Measurements from ENCODE around the gene NMRAL1.

The NMRAL1 gene

DNA sequence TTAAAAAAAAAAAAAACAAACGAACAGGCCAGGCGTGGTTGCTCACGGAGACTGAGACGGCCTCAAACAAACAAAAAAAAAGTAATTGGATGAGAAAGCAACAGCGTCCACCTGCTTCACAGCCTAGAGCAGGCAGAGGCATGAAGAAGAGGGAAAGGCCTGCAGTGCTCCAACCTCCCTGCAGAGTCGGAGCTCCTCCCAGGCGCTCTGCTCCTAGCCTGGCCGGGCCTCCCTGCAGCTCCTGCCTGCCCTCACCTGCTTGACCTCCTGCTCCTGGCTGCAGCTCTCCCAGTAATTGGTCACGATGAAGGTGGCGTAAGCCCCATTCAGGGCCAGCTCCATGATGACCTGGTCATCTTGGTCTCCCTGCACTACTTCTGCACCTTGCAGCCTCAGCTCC lies 5.5 kb downstream of the NMRAL1 start:
- Histone ChIP-seq H3K36me3 (replicated peaks) (peaks cover 55% of the 10 kb centered on the region), H3K4me3 (no peak overlapping the region)
- in situ Hi-C loops (cut with MboI; ENCODE audit: low sequenced_read_pairs): no loop called here

DNA sequence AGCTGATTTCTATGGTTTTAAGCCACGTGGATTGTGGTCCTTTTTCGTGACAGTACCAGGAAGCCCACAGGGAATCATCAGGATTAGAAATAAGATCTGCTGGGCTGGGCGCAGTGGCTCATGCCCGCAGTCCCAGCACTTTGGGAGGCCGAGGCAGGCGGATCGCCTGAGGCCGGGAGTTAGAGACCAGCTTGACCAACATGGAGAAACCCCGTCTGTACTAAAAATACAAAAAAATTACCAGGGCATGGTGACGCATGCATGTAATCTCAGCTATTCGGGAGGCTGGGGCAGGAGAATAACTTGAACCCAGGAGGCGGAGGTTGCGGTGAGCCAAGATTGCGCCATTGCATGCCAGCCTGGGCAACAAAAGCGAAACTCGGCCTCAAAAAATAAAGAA lies 6.5 kb downstream of the NMRAL1 start:
- Histone ChIP-seq H3K4me1 (no peaks in the 10 kb centered on the region), H3K36me3 (replicated peaks) (peaks cover 60% of the 10 kb centered on the region)

More for the DNA sequence above, 5.5 kb downstream of the NMRAL1 start:
- DNase-seq (ENCODE audit: low spot score in 2 of 2): no peak
- Histone ChIP-seq H3K27me3 (ENCODE audit: low read depth) (no peaks in the 10 kb centered on the region), H3K4me1 (peaks cover 3% of the 10 kb centered on the region; the same call in 1 of the 2 replicates), H3K9me3 (no peaks in the 10 kb centered on the region)

GRCh38 chr16:4465977-4466779 lies 8.2 kb downstream of the NMRAL1 start:
- Histone ChIP-seq H3K4me3 (no peak overlapping the region), H3K36me3 (replicated peaks) (peaks cover 59% of the 10 kb centered on the region), H3K27me3 (ENCODE audit: low read depth) (no peaks in the 10 kb centered on the region), H3K4me1 (no peaks in the 10 kb centered on the region), H3K9me3 (no peaks in the 10 kb centered on the region)
- DNase-seq (ENCODE audit: low spot score in 2 of 2): no peak
- in situ Hi-C loops (cut with MboI; ENCODE audit: low sequenced_read_pairs): no loop called here

More for the DNA sequence above, 6.5 kb downstream of the NMRAL1 start:
- H3K27me3 ChIP-seq (ENCODE audit: low read depth): no peaks in the 10 kb centered on the region
- no peak for DNase-seq (ENCODE audit: low spot score in 2 of 2)
- H3K9me3 ChIP-seq: no peaks in the 10 kb centered on the region
- in situ Hi-C loops (cut with MboI; ENCODE audit: low sequenced_read_pairs): no loop called here
- no peak overlapping the region for H3K4me3 ChIP-seq

GRCh38 chr16:4463522-4464163 lies 10.8 kb downstream of the NMRAL1 start:
- H3K4me3 ChIP-seq: no peak overlapping the region
- DNase-seq (ENCODE audit: low spot score in 2 of 2): no peak
- in situ Hi-C loops (cut with MboI; ENCODE audit: low sequenced_read_pairs): no loop called here
- no peaks in the 10 kb centered on the region for H3K4me1 ChIP-seq
- H3K36me3 ChIP-seq (replicated peaks): peaks cover 56% of the 10 kb centered on the region
- H3K27me3 ChIP-seq (ENCODE audit: low read depth): no peaks in the 10 kb centered on the region
- H3K9me3 ChIP-seq: no peaks in the 10 kb centered on the region

DNA sequence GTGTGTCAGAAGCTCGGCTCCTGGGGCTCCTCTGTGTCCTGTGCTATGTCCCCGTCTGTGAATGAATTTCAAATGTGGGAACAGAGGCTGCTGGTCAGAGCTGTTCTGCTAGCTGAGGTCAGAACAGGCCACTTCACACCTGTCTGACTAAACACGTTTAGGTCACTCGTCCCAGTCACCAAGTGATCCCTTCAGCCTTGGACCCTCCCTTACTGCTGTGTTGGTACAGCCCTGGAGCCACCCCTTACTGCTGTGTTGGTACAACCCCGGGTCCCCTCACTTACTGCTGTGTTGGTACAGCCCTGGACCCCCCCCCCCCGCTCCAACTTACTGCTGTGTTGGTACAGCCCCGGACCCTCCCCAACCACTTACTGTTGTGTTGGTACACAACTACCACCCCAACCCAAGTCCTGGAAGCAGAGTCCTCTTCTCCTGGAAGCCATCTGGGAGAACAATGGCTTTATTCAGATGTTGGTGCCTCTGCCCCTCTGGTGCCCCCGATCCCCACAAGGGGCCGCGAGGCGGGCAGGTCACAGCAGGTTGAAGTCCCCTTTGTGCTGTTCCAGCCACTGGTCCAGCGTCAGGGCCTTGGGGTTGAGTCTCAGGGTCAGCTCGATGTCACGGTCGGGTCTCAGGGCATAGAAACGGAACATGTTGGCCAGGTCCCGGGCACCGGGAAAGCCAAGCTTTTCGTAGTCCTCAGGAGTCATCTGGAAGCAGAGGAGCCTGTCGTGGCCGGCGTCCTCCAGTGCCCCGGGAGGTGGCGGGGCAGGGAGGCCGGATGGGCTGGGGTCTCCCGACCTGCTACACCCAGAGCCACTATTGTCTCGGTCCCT lies 13.0 kb downstream of the NMRAL1 start:
- in situ Hi-C loops (cut with MboI; ENCODE audit: low sequenced_read_pairs): no loop called here
- peaks cover 57% of the 10 kb centered on the region for H3K36me3 ChIP-seq (replicated peaks)
- H3K27me3 ChIP-seq (ENCODE audit: low read depth): no peaks in the 10 kb centered on the region
- no peak for DNase-seq (ENCODE audit: low spot score in 2 of 2)
- H3K9me3 ChIP-seq: no peaks in the 10 kb centered on the region
- H3K4me1 ChIP-seq: no peaks in the 10 kb centered on the region
- H3K4me3 ChIP-seq: no peak overlapping the region

DNA sequence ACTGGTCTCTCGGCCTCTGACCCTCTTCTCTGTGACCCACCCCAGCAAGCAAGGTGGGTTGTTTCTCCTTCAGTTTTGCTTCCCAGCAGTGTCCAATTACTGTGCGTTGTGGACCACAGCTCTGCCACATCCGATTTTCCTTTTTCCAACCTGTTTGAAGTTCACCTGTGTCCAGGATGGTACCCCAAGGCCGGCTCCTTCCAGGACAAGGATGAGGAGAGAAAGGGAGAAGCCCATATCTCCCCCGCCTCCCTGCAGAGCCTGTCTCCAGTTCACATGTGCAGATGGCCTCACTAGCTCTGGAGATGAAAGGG lies 13.5 kb downstream of the NMRAL1 start:
- H3K27me3 ChIP-seq (ENCODE audit: low read depth): no peaks in the 10 kb centered on the region
- in situ Hi-C loops (cut with MboI; ENCODE audit: low sequenced_read_pairs): no loop called here
- no peak for DNase-seq (ENCODE audit: low spot score in 2 of 2)
- H3K36me3 ChIP-seq (replicated peaks): peaks cover 57% of the 10 kb centered on the region
- no peaks in the 10 kb centered on the region for H3K4me1 ChIP-seq
- H3K9me3 ChIP-seq: no peaks in the 10 kb centered on the region
- no peak overlapping the region for H3K4me3 ChIP-seq

GRCh38 chr16:4455951-4456350 lies 18.5 kb downstream of the NMRAL1 start:
- H3K27me3 ChIP-seq (ENCODE audit: low read depth): no peaks in the 10 kb centered on the region
- no peak for DNase-seq (ENCODE audit: low spot score in 2 of 2)
- no peaks in the 10 kb centered on the region for H3K9me3 ChIP-seq
- in situ Hi-C loops (cut with MboI; ENCODE audit: low sequenced_read_pairs): no loop called here
- no peak overlapping the region for H3K4me3 ChIP-seq
- H3K4me1 ChIP-seq: no peaks in the 10 kb centered on the region
- peaks cover 74% of the 10 kb centered on the region for H3K36me3 ChIP-seq (replicated peaks)

- peaks cover 82% of the 10 kb centered on the region for H3K36me3 ChIP-seq (replicated peaks)
- in situ Hi-C loops (cut with MboI; ENCODE audit: low sequenced_read_pairs): no loop called here
Observed at GRCh38 chr16:4455081-4455480, 19.3 kb downstream of the NMRAL1 start.

DNA sequence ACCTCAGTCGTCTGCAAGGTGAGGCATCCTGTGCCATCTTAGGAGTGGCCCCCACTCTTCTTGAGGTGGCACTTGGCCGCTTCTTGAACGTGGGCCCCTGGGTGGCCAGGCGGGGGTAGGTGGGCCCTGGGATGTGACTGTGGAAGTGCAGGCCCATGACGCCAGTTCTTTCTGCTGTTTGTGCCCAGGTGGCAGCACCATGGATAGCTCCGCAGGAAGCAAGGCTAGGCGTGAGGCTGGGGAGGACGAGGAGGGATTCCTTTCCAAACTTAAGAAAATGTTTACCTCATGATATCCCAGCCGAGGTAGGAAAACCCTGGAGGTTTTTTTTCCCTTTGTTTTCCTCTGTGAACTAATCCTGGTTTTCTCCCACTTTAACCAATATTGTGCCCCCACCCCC lies 19.8 kb downstream of the NMRAL1 start:
- H3K27me3 ChIP-seq (ENCODE audit: low read depth): no peaks in the 10 kb centered on the region
- no peak overlapping the region for H3K4me3 ChIP-seq
- H3K9me3 ChIP-seq: no peaks in the 10 kb centered on the region
- DNase-seq (ENCODE audit: low spot score in 2 of 2): no peak
- peaks cover 86% of the 10 kb centered on the region for H3K36me3 ChIP-seq (replicated peaks)
- H3K4me1 ChIP-seq: no peaks in the 10 kb centered on the region
- in situ Hi-C loops (cut with MboI; ENCODE audit: low sequenced_read_pairs): no loop called here

More at GRCh38 chr16:4455081-4455480, 19.3 kb downstream of the NMRAL1 start:
- no peak overlapping the region for H3K4me3 ChIP-seq
- no peaks in the 10 kb centered on the region for H3K27me3 ChIP-seq (ENCODE audit: low read depth)
- H3K9me3 ChIP-seq: no peaks in the 10 kb centered on the region
- H3K4me1 ChIP-seq: no peaks in the 10 kb centered on the region
- DNase-seq (ENCODE audit: low spot score in 2 of 2): no peak

DNA sequence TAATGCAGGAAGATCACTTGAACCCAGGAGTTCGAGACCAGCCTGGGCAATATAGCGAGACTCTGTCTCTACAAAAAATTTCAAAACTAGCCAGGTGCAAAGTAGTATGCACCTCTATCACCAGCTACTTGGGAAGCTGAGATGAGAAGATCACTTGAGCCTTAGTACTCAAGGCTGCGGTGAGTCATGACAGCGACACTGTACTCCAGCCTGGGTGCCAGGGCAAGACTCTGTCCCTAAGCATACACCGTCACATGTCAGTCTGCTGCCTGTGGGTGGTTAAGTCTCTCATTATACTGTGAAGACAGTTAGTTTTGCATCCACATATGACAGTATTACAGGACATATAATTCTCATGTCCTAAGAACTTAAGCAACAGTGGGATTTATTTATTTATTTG lies 21.8 kb downstream of the NMRAL1 start:
- DNase-seq (ENCODE audit: low spot score in 2 of 2): no peak
- no peaks in the 10 kb centered on the region for H3K27me3 ChIP-seq (ENCODE audit: low read depth)
- H3K4me3 ChIP-seq: no peak overlapping the region
- H3K4me1 ChIP-seq: no peaks in the 10 kb centered on the region
- H3K36me3 ChIP-seq (replicated peaks): peaks cover 84% of the 10 kb centered on the region
- H3K9me3 ChIP-seq: no peaks in the 10 kb centered on the region
- in situ Hi-C loops (cut with MboI; ENCODE audit: low sequenced_read_pairs): no loop called here

DNA sequence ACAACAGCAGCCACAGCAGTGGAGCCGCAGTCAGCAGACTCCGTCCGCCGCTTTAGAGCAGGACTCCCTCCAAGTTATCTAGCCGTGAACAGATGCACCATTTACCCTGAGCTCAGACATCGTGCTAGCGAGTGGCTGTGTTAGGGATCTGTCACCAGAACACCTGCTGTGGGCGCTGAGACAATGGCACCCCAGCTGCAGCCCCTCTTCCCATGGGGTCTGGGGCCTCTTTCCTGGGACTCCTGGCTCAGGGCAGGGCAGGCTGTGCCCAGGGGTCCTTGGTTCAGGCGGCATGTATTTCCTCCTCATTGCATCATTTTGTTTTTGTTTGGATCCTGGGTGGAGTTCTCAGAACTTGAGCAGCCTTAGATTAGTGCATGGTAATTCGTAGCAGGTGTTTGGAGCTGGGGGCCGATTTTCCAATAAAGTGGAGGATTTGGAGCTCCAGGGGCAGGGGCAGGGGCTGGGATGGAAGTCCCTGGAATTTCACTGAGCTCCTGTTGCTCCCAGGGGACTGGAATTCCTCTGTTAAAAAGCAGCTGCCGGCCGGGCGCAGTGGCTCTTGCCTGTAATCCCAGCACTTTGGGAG lies 23.4 kb downstream of the NMRAL1 start:
- Histone ChIP-seq H3K27me3 (ENCODE audit: low read depth) (no peaks in the 10 kb centered on the region), H3K36me3 (replicated peaks) (peaks cover 80% of the 10 kb centered on the region), H3K4me1 (no peaks in the 10 kb centered on the region), H3K9me3 (no peaks in the 10 kb centered on the region), H3K4me3 (no peak overlapping the region)
- in situ Hi-C loops (cut with MboI; ENCODE audit: low sequenced_read_pairs): no loop called here
- DNase-seq (ENCODE audit: low spot score in 2 of 2): no peak

DNA sequence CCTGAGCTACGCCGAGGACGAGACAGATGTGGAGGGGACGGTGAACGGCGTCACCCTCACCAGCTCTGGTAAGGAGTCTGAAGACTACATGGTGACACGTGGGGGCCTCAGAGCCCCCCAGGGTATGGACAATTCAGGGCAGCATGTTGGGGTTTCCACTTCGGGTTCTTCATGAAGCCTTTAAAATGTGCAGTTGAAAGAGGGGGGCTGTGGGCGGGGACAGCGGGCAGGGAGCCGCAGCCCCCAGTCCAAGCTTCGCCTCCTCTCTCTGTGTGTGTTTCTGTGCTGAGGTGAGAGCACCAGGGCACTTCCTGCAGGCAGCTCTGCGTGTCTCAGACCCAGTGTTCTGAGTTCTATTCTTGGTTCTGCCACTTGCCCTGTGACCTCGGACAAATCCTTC lies 24.0 kb downstream of the NMRAL1 start:
- Histone ChIP-seq H3K4me3 (no peak overlapping the region), H3K27me3 (ENCODE audit: low read depth) (no peaks in the 10 kb centered on the region), H3K9me3 (no peaks in the 10 kb centered on the region), H3K4me1 (no peaks in the 10 kb centered on the region), H3K36me3 (replicated peaks) (peaks cover 80% of the 10 kb centered on the region)
- no peak for DNase-seq (ENCODE audit: low spot score in 2 of 2)
- in situ Hi-C loops (cut with MboI; ENCODE audit: low sequenced_read_pairs): no loop called here

DNA sequence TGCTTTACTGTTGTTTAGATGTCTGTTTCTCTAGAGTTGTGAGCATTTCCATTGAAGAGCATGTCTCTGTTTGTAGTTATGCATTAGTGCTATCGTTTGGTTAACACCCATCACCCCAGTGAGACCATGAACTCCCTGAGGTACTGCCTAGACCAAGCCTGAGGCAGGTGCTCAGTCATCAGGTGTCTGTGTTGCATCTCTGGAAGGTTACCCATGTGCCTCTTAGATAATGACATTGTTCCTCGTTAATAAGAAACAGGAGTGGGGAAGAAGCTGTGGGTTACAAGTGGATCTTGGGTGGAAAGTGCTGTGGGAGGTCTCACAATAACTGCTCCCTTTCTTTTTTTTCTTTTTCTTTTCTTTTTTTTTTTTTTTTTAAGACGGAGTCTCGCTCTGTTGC lies 30.4 kb downstream of the NMRAL1 start:
- no peak for DNase-seq (ENCODE audit: low spot score in 2 of 2)
- no peaks in the 10 kb centered on the region for H3K9me3 ChIP-seq
- H3K36me3 ChIP-seq (replicated peaks): peaks cover 88% of the 10 kb centered on the region
- no peaks in the 10 kb centered on the region for H3K4me1 ChIP-seq
- no peak overlapping the region for H3K4me3 ChIP-seq
- in situ Hi-C loops (cut with MboI; ENCODE audit: low sequenced_read_pairs): no loop called here
- H3K27me3 ChIP-seq (ENCODE audit: low read depth): no peaks in the 10 kb centered on the region

DNA sequence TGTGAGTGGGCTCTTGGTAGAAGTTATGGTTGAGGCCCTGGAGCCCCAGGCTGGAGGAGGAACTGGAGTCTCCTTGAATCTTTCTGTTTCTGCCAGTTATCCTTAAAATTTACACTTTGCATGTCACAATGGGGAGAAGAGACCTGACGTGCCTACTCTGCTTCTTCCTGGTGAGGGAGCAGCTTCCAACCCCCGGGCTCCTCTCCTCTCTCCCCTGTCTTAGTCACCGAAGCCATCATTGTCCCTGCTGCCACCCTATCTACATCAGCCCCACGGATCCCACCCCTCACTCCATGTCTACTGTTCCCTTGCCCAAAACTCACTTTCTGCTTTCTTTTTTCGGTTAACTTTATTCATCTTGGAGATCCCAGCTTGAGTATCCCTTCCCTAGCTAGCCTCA lies 31.2 kb downstream of the NMRAL1 start:
- H3K36me3 ChIP-seq (replicated peaks): peaks cover 87% of the 10 kb centered on the region
- H3K4me3 ChIP-seq: no peak overlapping the region
- H3K9me3 ChIP-seq: no peaks in the 10 kb centered on the region

More for the DNA sequence above, 31.2 kb downstream of the NMRAL1 start:
- DNase-seq (ENCODE audit: low spot score in 2 of 2): no peak
- Histone ChIP-seq H3K4me1 (no peaks in the 10 kb centered on the region), H3K27me3 (ENCODE audit: low read depth) (no peaks in the 10 kb centered on the region)
- in situ Hi-C loops (cut with MboI; ENCODE audit: low sequenced_read_pairs): no loop called here

All from HAP-1 (cell line).